Measurements from ENCODE around the gene TUBAL3.

The TUBAL3 gene

DNA sequence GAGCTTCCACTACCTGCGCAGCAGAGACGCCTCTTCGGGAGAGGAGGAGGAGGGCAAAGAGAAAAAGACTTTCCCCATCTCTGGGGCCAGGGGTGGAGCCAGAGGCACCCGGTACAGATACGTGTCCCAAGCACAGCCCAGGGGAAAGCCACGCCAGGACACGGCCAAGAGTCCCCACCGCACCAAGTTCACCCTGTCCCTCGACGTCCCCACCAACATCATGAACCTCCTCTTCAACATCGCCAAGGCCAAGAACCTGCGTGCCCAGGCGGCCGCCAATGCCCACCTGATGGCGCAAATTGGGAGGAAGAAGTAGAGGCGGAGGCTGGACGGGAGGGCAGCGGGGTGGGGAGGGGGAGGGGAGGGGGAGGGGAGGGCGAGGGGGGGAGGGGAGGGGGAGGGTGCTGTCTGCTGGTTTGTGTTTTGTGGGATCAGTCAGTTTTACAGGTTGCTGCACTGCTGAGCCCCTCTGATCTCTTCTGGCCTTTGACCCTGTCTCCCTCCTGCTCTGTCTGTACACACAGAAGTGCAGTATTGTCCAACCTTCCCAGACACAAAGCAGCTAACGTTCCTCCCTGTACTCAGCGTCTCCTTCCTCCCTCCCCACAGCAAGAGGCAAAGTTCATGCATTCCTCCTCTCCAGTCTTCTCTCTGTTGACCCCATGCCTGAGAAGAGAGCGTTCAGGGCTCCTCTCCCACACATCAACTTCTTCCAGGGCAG is 30.6 kb downstream of the TUBAL3 start:
- DNase-seq, result no peak

DNA sequence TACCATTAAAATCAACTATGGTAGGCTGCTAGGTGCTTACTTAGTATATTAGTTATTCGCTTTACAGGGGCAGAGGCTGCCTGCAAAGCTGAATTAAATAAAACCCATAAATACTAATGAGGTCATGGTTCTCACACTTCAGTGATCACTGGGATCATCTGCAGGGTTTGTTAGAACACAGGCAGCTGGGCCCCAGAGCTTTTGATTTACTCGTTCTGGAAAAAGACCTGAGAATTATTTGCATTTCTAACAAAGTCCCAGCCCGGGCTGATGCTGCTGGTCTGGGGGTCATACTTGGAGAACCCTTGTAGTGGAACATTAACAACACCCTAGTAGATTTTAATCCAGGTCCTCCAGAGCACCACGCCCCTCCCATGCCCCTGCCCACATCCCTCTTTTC is 31.3 kb downstream of the TUBAL3 start:
- DNase-seq, result no peak

DNA sequence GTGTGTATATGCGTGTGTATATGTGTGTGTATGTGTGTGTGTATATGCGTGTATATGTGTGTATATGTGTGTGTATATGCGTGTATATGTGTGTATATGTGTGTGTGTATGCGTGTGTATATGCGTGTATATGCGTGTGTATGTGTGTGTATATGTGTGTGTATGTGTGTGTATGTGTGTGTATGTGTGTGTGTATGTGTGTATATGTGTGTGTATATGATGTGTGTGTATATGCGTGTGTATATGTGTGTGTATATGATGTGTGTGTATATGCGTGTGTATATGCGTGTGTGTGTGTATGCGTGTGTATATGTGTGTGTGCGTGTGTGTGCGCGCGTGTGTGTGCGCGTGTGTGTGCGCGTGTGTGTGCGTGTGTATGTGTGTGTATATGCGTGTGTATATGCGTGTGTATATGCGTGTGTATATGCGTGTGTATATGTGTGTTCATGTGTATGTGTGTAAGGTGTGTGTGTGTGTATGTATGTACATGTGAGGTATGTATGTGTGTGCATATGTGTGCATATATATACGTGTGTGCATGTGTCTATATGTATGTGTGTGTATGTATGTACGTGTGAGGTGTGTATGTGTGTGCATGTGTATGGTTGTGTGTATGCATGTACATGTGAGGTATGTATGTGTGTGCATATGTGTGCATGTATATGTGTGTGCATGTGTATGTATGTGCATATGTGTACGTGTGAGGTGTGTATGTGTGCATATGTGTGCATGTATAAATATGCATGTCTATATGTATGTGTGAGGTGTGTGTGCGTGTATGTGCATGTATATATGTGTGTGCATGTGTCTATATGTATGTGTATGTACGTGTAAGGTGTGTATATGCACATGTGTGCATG is 33.9 kb downstream of the TUBAL3 start:
- DNase-seq, result no peak

DNA sequence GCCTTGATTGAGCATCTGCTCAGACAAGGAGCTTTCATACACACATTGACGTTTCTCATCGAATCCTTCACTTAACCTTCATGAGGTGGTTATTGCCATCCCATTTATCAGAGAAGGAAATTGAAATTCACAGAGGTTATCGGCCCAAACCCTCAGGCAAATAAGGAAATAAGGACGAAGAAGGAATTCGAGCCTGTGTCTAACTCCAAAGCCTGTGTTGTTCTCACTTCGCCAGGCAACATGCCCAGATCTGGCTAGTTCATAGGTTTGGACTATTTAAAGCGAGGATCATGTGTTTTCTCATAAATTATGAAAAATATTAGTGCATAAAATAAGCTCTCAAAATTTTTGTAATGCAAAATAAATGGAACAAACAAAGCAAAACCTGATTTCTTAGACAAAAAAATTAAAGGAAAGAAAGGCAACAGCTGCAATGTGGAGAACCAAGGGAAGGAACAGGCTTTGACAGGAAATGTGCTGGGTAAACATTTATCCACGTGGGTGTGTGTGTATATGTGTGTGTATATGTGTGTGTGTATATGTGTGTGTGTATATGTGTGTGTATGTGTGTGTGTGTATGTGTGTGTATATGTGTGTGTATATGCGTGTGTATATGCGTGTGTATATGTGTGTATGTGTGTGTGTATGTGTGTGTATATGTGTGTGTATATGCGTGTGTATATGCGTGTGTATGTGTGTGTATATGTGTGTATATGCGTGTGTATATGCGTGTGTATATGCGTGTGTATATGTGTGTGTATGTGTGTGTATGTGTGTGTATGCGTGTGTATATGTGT is 35.1 kb downstream of the TUBAL3 start:
- no peak for DNase-seq

DNA sequence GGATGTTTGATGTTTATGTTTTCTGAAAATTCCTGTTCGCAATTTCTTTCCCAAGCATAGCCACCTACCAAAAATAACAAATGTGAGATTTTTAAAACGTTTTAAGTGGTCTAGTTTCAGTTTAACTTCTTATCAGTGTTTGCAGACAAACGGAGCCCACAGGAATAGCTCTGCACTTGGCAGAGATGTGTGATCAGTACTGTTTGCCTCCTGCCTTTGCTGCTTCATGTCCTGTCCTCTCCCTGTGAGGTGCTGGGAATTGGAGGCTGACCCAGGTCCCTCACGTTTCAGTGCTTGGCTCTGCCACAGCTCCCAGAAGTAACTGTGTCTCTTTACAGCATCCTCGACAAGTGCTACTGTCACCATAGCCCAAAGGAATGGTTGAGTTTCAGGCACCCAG is 38.7 kb downstream of the TUBAL3 start:
- DNase-seq, result no peak

DNA sequence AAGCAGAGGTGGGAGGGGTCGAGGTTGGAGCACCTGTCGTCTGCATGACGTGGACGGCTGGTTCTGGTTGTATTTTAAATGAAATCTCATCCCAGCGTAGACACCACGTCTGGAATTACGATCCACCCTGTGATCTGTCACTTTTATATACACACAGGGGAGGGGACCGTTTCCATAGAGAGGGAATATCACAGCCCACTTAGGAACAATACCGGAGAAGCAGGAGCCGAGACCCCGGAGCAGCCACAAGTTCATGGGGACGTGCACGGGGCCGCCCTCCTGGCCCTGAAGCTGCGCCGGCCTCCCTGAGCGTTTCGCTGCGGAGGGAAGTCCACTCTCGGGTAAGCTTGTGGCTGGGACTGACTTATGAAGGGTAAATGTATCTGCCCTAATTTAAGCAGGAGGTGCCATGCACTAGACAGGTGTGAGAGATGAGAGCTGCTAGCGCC is 39.7 kb downstream of the TUBAL3 start, which contains the start of gene UCN3:
Gene UCN3 (plus strand): TSS at position 77 of the 449 bp plus-strand sequence. CDS start 8,755 bp downstream, outside the sequence.
- DNase-seq, result no peak

DNA sequence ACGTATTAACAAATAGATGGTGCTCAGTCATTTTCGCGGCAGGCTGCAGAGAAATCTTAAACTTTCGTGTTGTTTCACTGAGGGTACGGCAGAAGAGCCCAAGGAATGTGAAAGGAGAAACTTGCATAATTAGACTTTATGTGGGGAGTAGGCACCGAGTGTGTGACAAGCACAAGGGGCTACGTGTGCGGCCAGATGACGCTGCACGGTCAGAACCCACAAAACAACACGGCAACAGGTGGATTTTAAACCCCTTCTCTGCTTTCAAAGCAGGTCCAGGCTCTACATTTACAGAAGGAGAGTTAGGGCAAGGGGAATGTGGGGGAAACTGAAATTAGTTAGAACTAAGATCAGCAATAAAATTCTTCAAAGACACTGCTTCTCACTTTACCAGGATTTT is 40.3 kb downstream of the TUBAL3 start:
- no peak for DNase-seq

DNA sequence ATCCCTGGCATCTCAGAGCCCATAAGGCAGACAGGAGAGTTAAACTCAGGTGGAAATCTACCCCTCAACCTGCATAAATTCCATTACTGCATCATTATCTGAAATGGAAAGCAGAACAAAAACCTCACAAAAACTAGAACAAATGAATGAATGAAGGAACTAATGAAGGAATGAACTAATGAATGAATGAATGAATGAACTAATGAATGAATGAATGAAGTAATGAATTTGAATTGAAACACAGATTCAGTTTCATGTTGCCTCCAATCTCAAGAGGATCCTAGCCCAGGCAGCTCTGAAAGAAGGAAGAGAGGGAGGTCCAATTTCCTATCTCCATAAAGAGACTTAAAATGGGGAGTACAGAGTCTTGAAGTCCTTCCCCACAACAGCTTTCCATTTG is 41.8 kb downstream of the TUBAL3 start:
- no peak for DNase-seq

DNA sequence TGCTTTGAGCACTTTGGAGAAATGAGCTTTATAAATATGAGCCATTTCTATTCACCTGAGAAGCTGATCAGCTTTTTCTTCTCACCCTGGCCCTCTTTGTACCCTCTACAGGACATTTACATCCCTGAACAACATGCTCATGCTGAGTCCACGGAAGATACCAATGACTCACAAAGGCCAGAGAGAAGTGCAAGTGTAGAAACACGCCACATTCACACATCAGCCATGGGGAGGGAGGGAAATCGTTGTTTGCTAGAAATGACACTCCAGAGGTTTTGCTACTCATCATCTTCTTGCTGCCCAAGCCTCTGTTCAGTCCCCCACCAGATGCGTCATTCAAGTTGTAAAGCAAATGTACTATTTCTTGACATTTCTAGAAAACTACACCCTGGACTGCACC is 42.7 kb downstream of the TUBAL3 start:
- DNase-seq, result no peak

DNA sequence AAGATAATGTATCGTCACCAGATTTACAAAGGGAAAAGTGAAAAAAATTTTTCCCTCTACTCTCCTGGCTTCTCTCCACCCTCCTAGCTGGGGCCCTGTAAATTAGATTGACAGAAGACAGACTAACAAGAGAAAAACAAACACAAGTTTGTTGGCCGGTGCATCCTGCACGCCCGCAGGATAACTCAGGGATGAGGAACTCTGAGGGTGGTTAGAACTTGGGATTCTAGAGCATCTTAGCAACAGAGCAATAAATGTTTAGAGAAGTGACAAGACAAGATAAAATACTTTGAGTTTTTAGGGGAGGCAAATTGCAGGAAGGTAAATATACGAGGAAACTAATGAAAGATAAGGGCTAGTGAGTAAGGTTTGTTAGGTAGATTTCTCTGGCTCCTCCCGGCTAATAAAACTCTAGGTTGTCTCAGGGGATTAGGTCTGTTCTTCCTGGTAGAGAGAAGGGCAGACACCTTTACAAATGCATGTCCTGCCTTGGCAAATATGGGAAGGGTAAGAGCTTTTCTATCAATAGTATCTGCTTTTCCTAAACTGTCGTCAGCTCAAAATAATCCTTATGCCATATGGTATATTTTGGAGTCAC is 44.2 kb downstream of the TUBAL3 start:
- no peak for DNase-seq

DNA sequence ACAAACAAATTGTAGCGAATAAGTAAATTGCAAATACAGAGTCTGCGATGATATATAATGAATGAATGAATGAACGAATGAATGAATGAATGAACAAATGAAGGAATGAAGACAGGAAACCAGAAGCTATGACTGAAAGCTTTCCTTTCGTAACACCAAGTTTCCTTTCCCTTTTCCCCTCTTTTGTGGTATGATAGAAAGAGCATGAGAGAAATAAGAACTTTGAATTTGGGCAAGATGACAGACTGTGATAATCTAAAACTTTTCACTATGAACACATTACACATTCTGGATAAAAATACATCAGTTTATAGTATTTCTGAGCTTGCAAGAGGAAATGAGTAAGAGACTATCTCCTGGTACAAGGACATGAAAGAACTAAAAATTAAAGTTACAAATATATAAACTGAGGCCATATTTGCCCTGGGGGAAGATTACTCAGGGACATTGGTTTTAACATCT is 48.3 kb downstream of the TUBAL3 start:
- no peak for DNase-seq

DNA sequence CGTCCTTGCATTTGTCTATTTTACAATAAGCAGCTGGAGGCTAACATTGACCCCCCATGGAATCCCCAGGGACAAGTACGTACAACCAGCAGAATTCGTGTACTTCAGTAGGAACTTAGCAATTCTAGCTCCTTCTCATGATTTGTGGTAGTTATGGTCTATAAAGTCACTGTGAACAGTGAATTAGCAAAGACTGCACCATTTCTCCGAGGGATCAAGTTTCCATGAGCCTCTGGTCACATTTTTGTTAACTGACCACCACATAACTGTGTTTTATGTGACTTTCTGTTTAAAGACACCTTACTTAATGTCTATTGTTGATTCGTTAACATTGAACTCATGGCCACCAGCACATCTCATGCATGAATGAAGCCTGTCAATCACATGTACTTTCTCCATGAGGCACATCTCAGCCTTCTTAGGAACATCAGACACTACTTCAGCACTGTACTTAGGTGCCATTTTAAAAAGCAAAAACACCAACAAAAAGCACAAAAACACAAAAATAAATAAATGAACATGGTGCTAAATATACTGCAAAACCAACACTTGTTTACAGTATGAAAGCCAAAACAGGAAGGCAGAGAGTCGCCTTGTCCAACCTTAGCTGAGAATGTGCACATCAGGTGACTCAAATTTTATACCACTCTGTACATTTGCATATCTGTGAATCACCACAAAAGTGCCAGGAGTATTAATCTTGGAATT is 48.9 kb downstream of the TUBAL3 start:
- no peak for DNase-seq

DNA sequence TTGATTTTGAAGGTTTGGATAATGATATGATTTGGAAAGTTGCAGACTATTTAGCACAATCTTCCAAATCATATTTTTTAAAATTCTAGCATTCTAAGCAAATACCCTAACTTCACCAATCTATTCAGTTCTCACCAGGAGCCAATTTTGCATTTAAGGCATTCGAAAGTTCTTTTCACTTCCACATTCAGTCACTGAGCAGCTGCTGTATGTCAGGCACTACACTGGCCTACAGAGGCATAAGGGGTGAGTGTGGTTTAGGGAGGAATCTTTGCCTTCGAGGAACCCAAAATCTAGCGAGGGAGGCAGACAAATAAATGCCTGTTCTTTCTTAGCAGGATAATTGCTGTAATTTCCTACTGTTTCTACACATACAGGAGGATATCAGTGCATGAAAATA is 50.6 kb downstream of the TUBAL3 start:
- no peak for DNase-seq

DNA sequence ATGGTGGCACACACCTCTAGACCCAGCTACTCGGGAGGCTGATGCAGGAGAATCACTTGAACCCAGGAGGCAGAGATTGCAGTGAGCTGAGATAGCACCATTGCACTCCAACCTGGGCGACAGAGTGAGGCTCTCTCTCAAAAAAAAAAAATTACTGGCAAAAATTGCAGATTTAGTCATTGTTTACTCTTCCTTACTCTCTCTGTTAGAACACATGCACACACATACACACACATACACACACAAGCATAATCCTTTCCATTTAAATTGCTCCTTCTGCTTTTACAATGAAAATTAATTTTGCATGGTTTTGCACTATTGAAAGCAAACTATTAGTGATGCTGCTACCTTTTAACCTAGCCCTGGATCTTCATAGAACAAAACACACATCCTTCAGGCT is 55.3 kb downstream of the TUBAL3 start:
- DNase-seq, result no peak

DNA sequence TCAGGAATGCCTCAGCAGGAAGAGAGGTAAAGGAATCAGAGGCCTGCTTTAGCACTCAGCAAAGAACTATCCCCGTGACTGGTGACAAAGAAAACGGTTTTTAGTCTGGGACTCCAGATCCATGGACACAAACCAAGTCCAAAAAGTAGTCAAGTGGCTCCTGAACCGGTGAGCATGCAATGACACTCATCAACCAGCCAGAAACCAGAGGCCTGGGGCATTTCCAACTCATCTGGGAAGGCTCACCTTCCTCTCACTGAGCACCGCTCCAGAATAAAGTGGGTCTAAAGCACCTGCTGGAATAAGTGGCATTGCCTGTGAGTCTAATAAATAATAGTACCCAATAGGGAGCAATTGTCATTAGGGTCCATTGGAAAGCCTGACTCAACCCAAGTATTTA is 57.7 kb downstream of the TUBAL3 start:
- DNase-seq, result no peak

DNA sequence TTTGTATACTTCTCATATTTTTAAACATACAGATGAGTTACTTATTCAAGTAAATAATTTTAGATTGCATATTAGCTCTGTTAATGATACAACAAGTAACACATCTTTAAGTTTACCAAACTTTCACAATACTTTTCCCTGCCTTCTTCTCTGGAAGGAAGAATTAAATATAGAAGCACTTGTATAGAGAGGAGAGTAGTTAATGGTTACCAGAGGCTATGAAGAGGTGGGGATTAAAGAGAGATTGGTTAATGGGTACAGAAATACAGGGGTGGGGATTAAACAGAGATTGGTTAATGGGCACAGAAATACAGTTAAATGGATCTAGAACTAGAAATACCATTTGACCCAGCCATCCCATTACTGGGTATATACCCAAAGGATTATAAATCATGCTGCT is 59.9 kb downstream of the TUBAL3 start:
- no peak for DNase-seq

DNA sequence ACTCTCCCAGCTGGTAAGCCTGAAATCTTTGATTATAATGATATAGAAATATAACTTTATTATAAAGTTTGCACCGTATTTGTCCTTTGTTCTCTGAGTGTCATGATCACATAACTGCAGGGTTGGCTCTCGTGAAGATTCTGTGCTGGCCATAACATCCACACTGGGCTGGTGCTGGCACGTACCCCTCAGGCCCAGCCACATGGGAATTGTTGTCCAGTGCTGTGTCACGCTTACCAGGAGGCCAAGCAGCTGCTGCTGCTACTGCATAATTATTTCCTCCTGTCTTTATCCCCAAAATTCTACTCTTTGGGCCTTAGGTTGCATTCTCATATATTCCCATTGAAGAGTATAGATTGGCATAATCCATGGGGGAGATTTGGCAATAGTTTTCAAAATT is 60.6 kb downstream of the TUBAL3 start:
- no peak for DNase-seq

DNA sequence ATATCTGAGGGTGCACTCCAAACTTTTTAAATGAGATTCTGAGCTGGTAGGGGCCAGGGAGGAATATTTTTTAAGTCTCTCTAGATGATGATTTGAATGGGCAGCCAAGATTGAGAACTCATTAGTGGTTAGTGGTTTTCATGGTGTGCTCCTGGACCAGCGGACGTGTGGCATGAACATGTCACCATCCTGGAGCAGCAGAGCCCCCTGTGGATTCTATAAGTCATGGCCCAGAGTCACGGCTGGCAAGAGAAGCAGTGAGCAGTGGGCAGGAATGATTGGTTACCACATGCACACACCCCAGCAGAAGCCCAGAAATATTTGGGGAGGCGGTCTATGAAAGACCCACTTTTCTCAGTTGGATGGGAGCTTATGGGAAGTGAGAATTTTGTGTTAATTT is 61.1 kb downstream of the TUBAL3 start:
- DNase-seq, result peak; percentile 20

Data from CD4-positive, alpha-beta T cell treated with Interleukin-10 for 1 hour (primary cell).